Measurements from ENCODE around the gene CHD2. TPM values are rescaled to one million over a fixed set of nuclear protein-coding genes. Genes with fewer than 3 reads are reported as not detected.

The CHD2 gene
- total RNA-seq, 1 experiment from 2014 or later, result 101 TPM

DNA sequence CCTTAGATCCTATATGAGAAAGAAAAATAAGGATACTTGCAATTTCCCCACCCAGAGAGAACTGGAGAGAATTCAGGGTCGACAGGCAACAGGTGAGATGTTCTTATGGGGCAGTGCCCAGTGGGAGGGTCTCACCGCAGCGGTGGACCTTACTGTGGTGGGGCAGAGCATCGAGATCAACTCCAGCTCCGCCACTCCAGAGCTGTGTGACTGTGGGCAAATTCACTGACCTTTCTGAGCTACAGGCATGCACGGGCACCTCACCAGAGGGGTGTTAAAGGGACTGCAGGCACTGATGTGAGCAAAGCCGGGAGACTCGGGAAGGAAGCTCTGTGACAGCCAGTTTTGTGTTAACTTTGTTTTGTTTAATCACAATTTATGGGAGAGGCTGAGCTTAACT, 158.0 kb downstream of the CHD2 start:
- Mint-ChIP-seq H3K27me3 (ENCODE audit: low read depth) (no peaks in the 10 kb centered on the region), H3K36me3 (peaks cover 22% of the 10 kb centered on the region), H3K9me3 (0 out of 2 replicates have a peak, but pooled peaks cover 6% of the 10 kb centered on the region), H3K4me3 (no peak overlapping the region), H3K27ac (0 out of 2 replicates have a peak overlapping the region, but pooled peaks have one; percentile 17), H3K4me1 (peaks cover 64% of the 10 kb centered on the region)
- POLR2A ChIA-PET, result no interaction called here
- CTCF ChIA-PET, result interaction anchor here (0.6 to 3.8 kb wide), 4 partner anchors 14 to 1062 kb away, joined by 3 to 16 read pairs (median 7); no protein-coding TSS in a partner anchor
- no peak for DNase-seq (ENCODE audit: low spot score)
- ATAC-seq, result no peak
- TF ChIP-seq ZNF416 (CRISPR knock-in tag; IDR thresholded peaks at IDR 0.05) (no peak), FOXJ3 (CRISPR knock-in tag; IDR thresholded peaks at IDR 0.05; ENCODE audit: borderline replicate concordance) (no peak), GRHL2 (CRISPR knock-in tag; IDR thresholded peaks at IDR 0.05; ENCODE audit: insufficient replicate concordance, severe bottlenecking) (no peak), ZBTB21 (CRISPR knock-in tag; IDR thresholded peaks at IDR 0.05; ENCODE audit: borderline replicate concordance) (no peak), KAT7 (CRISPR knock-in tag; IDR thresholded peaks at IDR 0.05; ENCODE audit: borderline replicate concordance) (no peak), PRRX2 (CRISPR knock-in tag; IDR thresholded peaks at IDR 0.05) (no peak), TEAD1 (CRISPR knock-in tag; IDR thresholded peaks at IDR 0.05) (no peak), SOX15 (CRISPR knock-in tag; IDR thresholded peaks at IDR 0.05) (no peak), OVOL2 (CRISPR knock-in tag; IDR thresholded peaks at IDR 0.05; ENCODE audit: borderline replicate concordance) (no peak), CBFB (CRISPR knock-in tag; IDR thresholded peaks at IDR 0.05; ENCODE audit: low read depth) (no peak), RORB (CRISPR knock-in tag; IDR thresholded peaks at IDR 0.05) (no peak)
- TF ChIP-seq, protein P1, sequence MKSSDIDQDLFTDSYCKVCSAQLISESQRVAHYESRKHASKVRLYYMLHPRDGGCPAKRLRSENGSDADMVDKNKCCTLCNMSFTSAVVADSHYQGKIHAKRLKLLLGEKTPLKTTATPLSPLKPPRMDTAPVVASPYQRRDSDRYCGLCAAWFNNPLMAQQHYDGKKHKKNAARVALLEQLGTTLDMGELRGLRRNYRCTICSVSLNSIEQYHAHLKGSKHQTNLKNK (CRISPR knock-in tag; IDR thresholded peaks at IDR 0.05), result no peak

DNA sequence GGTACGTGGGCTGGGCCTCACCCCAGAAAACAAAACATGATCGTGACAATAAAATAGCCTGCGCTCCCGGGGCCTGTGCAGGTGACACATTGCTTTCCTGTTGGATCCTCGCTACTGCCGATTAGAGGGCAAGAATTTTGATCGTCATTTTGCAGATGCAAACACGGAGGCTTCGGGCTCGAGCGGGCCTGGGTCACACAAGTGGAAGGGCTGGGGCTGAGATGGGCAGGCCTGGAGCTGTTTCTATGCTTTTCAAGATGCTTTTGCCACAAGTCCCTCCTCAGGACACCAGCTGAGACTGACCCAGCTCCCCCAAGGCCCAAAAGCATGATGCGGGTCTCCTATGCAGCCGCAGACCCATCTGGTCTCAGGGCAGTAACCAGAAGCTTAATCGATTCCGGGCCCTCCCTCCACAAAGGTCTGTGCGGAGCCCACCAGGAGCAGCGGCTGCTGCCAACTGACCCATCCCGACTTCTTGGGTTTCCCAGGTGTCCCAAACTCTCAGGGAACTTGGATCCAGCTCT, 158.8 kb downstream of the CHD2 start:
- ATAC-seq (no peak), DNase-seq (ENCODE audit: low spot score) (no peak)
- Mint-ChIP-seq H3K9me3 (0 out of 2 replicates have a peak, but pooled peaks cover 6% of the 10 kb centered on the region), H3K4me1 (peaks cover 72% of the 10 kb centered on the region), H3K27me3 (ENCODE audit: low read depth) (no peaks in the 10 kb centered on the region), H3K36me3 (peaks cover 15% of the 10 kb centered on the region), H3K27ac (peak overlapping the region; percentile 61; the same call in 1 of the 2 replicates), H3K4me3 (no peak overlapping the region)
- ChIA-PET CTCF (interaction anchor here (1.0 to 3.8 kb wide), 8 partner anchors 13 to 1061 kb away, joined by 3 to 17 read pairs (median 10); no protein-coding TSS in a partner anchor), POLR2A (no interaction called here)
- no peak for TF ChIP-seq JAZF1 (CRISPR knock-in tag; IDR thresholded peaks at IDR 0.05)
- TF ChIP-seq KAT7 (CRISPR knock-in tag; IDR thresholded peaks at IDR 0.05; ENCODE audit: borderline replicate concordance), result no peak
- no peak for TF ChIP-seq FOXK1 (CRISPR knock-in tag; IDR thresholded peaks at IDR 0.05)
- TF ChIP-seq ESRRA (CRISPR knock-in tag; IDR thresholded peaks at IDR 0.05; ENCODE audit: borderline replicate concordance), result no peak
- TF ChIP-seq, protein P1 (CRISPR knock-in tag; IDR thresholded peaks at IDR 0.05), result no peak
- TF ChIP-seq, protein P2, sequence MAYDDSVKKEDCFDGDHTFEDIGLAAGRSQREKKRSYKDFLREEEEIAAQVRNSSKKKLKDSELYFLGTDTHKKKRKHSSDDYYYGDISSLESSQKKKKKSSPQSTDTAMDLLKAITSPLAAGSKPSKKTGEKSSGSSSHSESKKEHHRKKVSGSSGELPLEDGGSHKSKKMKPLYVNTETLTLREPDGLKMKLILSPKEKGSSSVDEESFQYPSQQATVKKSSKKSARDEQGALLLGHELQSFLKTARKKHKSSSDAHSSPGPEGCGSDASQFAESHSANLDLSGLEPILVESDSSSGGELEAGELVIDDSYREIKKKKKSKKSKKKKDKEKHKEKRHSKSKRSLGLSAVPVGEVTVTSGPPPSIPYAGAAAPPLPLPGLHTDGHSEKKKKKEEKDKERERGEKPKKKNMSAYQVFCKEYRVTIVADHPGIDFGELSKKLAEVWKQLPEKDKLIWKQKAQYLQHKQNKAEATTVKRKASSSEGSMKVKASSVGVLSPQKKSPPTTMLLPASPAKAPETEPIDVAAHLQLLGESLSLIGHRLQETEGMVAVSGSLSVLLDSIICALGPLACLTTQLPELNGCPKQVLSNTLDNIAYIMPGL (CRISPR knock-in tag; IDR thresholded peaks at IDR 0.05), result no peak
- TF ChIP-seq, protein P3, sequence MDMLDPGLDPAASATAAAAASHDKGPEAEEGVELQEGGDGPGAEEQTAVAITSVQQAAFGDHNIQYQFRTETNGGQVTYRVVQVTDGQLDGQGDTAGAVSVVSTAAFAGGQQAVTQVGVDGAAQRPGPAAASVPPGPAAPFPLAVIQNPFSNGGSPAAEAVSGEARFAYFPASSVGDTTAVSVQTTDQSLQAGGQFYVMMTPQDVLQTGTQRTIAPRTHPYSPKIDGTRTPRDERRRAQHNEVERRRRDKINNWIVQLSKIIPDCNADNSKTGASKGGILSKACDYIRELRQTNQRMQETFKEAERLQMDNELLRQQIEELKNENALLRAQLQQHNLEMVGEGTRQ (CRISPR knock-in tag; IDR thresholded peaks at IDR 0.05), result no peak

DNA sequence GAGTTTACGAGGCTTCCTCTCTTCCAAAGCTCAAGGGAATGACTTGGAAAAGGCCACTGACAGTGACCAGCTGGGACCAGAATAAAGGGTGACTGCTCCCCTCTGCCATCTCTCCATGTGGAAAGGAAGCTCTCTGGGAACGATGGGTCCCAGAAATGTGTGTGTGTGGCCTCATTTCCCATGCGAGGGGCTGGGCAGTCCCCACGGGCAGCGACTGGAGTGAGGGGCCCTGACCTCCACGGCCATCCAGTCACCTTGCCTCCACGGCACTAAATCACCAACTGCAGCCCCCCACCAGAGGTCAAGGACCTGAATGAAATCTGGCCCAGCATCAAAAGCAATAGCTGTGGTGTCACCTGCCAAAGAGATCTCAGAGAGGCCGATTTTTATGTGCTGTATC, 159.3 kb downstream of the CHD2 start:
- TF ChIP-seq GTF2I (CRISPR knock-in tag; conservative IDR thresholded peaks at IDR 0.05) (no peak), ESRRA (CRISPR knock-in tag; IDR thresholded peaks at IDR 0.05; ENCODE audit: borderline replicate concordance) (no peak), MXD4 (CRISPR knock-in tag; IDR thresholded peaks at IDR 0.05; ENCODE audit: borderline replicate concordance) (no peak), TEAD4 (CRISPR knock-in tag; IDR thresholded peaks at IDR 0.05) (no peak), TEAD1 (CRISPR knock-in tag; IDR thresholded peaks at IDR 0.05) (no peak), FOXK1 (CRISPR knock-in tag; IDR thresholded peaks at IDR 0.05) (no peak), IRF2 (CRISPR knock-in tag; IDR thresholded peaks at IDR 0.05; ENCODE audit: borderline replicate concordance, low read depth) (no peak)
- TF ChIP-seq, protein P4, sequence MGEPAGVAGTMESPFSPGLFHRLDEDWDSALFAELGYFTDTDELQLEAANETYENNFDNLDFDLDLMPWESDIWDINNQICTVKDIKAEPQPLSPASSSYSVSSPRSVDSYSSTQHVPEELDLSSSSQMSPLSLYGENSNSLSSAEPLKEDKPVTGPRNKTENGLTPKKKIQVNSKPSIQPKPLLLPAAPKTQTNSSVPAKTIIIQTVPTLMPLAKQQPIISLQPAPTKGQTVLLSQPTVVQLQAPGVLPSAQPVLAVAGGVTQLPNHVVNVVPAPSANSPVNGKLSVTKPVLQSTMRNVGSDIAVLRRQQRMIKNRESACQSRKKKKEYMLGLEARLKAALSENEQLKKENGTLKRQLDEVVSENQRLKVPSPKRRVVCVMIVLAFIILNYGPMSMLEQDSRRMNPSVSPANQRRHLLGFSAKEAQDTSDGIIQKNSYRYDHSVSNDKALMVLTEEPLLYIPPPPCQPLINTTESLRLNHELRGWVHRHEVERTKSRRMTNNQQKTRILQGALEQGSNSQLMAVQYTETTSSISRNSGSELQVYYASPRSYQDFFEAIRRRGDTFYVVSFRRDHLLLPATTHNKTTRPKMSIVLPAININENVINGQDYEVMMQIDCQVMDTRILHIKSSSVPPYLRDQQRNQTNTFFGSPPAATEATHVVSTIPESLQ (CRISPR knock-in tag; IDR thresholded peaks at IDR 0.05), result no peak
- TF ChIP-seq, protein P3 (CRISPR knock-in tag; IDR thresholded peaks at IDR 0.05), result no peak
- TF ChIP-seq, protein P5, sequence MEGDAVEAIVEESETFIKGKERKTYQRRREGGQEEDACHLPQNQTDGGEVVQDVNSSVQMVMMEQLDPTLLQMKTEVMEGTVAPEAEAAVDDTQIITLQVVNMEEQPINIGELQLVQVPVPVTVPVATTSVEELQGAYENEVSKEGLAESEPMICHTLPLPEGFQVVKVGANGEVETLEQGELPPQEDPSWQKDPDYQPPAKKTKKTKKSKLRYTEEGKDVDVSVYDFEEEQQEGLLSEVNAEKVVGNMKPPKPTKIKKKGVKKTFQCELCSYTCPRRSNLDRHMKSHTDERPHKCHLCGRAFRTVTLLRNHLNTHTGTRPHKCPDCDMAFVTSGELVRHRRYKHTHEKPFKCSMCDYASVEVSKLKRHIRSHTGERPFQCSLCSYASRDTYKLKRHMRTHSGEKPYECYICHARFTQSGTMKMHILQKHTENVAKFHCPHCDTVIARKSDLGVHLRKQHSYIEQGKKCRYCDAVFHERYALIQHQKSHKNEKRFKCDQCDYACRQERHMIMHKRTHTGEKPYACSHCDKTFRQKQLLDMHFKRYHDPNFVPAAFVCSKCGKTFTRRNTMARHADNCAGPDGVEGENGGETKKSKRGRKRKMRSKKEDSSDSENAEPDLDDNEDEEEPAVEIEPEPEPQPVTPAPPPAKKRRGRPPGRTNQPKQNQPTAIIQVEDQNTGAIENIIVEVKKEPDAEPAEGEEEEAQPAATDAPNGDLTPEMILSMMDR (IDR thresholded peaks at IDR 0.05), result no peak
- POLR2A ChIA-PET, result interaction anchor here (1.2 kb wide), 1 partner anchor 14 kb away, joined by 5 read pairs; no protein-coding TSS in a partner anchor
- no peak for DNase-seq (ENCODE audit: low spot score)
- no peaks in the 10 kb centered on the region for H3K27me3 Mint-ChIP-seq (ENCODE audit: low read depth)
- H3K27ac Mint-ChIP-seq, result peak overlapping the region; percentile 61
- no peak for ATAC-seq
- H3K36me3 Mint-ChIP-seq, result peaks cover 12% of the 10 kb centered on the region
- peaks cover 77% of the 10 kb centered on the region for H3K4me1 Mint-ChIP-seq
- H3K9me3 Mint-ChIP-seq, result 0 out of 2 replicates have a peak, but pooled peaks cover 2% of the 10 kb centered on the region
- CTCF ChIA-PET, result interaction anchor here (1.0 to 3.8 kb wide), 9 partner anchors 12 to 1060 kb away, joined by 3 to 17 read pairs (median 8); no protein-coding TSS in a partner anchor
- no peak overlapping the region for H3K4me3 Mint-ChIP-seq

Measured in WTC11 (cell line).